Loucy (cell line): ENCODE data around the gene UBE2D4.

Experiments used
- EZH2phosphoT487 ChIP-seq: fragments of 200-600 bp; IDR thresholded peaks from 2 replicates; pipeline ENCODE4 v1.6.1; 2018; ENCODE audit warnings: antibody characterized with exemption, mild to moderate bottlenecking, moderate library complexity, borderline replicate concordance
- TF ChIP-seq, protein P1 (sequence below): fragments of 200-600 bp; sonication (generic); conservative IDR thresholded peaks from 2 replicates; pipeline ENCODE4 v1.5.1; 2014; ENCODE audit warnings: mild to moderate bottlenecking, antibody characterized with exemption, low read length

DNA sequence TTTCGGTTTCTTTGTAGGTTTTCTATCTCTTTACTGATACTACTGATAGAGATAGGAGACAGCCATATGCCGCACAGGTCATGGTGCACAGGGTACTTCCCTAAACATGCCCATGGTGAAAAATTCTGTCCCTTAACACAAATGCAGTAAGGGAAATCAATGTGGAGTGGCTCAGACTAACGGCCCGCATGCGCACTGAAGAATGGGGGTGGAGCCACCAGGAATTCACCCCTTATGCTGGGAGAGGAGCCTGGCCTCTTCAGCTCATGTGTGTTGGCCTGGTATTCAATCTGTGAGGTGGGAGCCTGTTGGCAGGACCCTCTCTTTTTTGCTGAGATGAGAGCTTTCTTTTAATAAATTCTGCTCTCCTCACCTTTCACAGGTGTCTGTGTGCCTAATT, 11.4 kb upstream of the UBE2D4 start:
- TF ChIP-seq, protein P1, sequence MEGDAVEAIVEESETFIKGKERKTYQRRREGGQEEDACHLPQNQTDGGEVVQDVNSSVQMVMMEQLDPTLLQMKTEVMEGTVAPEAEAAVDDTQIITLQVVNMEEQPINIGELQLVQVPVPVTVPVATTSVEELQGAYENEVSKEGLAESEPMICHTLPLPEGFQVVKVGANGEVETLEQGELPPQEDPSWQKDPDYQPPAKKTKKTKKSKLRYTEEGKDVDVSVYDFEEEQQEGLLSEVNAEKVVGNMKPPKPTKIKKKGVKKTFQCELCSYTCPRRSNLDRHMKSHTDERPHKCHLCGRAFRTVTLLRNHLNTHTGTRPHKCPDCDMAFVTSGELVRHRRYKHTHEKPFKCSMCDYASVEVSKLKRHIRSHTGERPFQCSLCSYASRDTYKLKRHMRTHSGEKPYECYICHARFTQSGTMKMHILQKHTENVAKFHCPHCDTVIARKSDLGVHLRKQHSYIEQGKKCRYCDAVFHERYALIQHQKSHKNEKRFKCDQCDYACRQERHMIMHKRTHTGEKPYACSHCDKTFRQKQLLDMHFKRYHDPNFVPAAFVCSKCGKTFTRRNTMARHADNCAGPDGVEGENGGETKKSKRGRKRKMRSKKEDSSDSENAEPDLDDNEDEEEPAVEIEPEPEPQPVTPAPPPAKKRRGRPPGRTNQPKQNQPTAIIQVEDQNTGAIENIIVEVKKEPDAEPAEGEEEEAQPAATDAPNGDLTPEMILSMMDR = no peak
- no peak for TF ChIP-seq EZH2phosphoT487
